Kidney epithelial cell (primary cell): ENCODE measurements around the gene MT1A. TPM values are rescaled to one million over a fixed set of nuclear protein-coding genes. Genes with fewer than 3 reads are reported as not detected.

Experiments
- DNase-seq: peaks from one replicate; pipeline ENCODE4 v3.0.0-alpha.2; 2010; ENCODE audit warnings: low read depth
- H3K27me3 ChIP-seq: 2 replicates; pipeline ENCODE4 v1.6.0; 2011; ENCODE audit warnings: low read length; ENCODE audit not compliant: control insufficient read depth, insufficient read depth
- H3K36me3 ChIP-seq: 2 replicates; pipeline ENCODE4 v1.5.1; 2011; ENCODE audit warnings: low read length; ENCODE audit not compliant: control insufficient read depth, insufficient read depth
- H3K4me3 ChIP-seq: 2 replicates; pipeline ENCODE4 v1.5.1; 2011; ENCODE audit warnings: low read depth, mild to moderate bottlenecking, control low read depth, low read length
- total RNA-seq: library from RNA; depleted of rRNA; stranded (reverse); fragments of >200 nt; gene quantifications from 2 replicates; pipeline ENCODE4 v1.2.3, GENCODE V29; 2015
- TF ChIP-seq, protein P1 (sequence below): IDR thresholded peaks from 2 replicates; pipeline ENCODE4 v1.5.1; 2011; ENCODE audit warnings: mild to moderate bottlenecking, moderate library complexity, low read length, control low read depth, inconsistent platforms; ENCODE audit not compliant: insufficient read depth, poor library complexity, severe bottlenecking

The MT1A gene
- total RNA-seq, 1 donor from 2014 or later = not detected

DNA sequence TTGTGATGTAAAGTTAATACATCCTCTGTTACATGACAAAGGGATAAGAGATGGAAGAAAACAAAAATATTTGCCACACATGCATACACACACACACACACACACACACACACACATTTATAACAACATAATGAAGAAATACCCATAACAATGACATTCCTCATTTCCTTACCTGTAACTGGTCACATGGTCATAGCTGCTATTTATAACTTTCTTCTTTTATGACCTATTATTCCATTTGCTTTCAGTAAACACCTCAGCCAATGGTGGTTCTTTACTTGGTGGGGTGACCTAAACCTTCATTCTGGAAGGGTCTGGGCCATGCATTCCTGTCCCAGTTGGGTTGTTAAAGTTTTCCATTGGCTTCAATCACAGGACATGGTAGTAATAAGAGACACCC is 24.8 kb upstream of the MT1A start:
- TF ChIP-seq, protein P1, sequence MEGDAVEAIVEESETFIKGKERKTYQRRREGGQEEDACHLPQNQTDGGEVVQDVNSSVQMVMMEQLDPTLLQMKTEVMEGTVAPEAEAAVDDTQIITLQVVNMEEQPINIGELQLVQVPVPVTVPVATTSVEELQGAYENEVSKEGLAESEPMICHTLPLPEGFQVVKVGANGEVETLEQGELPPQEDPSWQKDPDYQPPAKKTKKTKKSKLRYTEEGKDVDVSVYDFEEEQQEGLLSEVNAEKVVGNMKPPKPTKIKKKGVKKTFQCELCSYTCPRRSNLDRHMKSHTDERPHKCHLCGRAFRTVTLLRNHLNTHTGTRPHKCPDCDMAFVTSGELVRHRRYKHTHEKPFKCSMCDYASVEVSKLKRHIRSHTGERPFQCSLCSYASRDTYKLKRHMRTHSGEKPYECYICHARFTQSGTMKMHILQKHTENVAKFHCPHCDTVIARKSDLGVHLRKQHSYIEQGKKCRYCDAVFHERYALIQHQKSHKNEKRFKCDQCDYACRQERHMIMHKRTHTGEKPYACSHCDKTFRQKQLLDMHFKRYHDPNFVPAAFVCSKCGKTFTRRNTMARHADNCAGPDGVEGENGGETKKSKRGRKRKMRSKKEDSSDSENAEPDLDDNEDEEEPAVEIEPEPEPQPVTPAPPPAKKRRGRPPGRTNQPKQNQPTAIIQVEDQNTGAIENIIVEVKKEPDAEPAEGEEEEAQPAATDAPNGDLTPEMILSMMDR = no peak
- no peaks in the 10 kb centered on the region for H3K36me3 ChIP-seq
- no peak overlapping the region for H3K4me3 ChIP-seq
- no peaks in the 10 kb centered on the region for H3K27me3 ChIP-seq
- no peak for DNase-seq

GRCh38 chr16:56614549-56614991 is 23.9 kb upstream of the MT1A start:
- no peak overlapping the region for H3K4me3 ChIP-seq
- DNase-seq = peak; percentile 93
- H3K27me3 ChIP-seq = no peaks in the 10 kb centered on the region
- TF ChIP-seq, protein P1 = no peak
- H3K36me3 ChIP-seq = no peaks in the 10 kb centered on the region

GRCh38 chr16:56615353-56615752 is 23.1 kb upstream of the MT1A start:
- TF ChIP-seq, protein P1 = no peak
- Histone ChIP-seq H3K36me3 (no peaks in the 10 kb centered on the region), H3K4me3 (no peak overlapping the region), H3K27me3 (no peaks in the 10 kb centered on the region)
- DNase-seq = no peak

DNA sequence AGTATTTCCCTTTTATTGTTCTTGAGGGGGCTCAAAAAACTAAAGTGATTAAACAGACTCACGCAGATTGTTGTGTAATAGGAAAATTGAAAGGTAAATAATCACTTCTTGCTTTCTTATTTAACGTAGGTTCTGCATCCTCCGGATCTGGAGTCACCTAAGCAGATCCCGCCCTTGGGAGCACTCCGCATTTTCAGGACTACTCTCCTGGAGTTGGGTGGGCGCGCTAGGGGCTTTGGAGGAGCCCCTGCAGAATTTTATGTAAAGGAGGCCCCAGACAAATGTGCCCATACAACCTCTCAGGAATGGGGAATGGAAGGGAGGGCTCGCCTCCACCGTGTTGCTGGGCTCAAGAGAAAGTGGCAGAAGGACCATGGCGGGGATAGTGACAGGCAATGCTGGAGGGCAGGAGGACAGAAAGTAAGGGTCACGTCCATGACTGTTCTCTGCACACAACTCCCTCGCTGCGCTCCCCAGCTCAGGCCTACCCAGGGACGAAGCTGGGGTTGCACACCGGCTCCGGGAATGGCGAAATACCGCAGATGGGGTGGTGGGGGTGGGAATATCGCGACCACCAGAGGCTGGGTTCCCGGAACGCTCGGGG is 21.8 kb upstream of the MT1A start:
- Histone ChIP-seq H3K36me3 (no peaks in the 10 kb centered on the region), H3K4me3 (peak overlapping the region; percentile 35), H3K27me3 (no peaks in the 10 kb centered on the region)
- no peak for DNase-seq
- TF ChIP-seq, protein P1 = no peak

DNA sequence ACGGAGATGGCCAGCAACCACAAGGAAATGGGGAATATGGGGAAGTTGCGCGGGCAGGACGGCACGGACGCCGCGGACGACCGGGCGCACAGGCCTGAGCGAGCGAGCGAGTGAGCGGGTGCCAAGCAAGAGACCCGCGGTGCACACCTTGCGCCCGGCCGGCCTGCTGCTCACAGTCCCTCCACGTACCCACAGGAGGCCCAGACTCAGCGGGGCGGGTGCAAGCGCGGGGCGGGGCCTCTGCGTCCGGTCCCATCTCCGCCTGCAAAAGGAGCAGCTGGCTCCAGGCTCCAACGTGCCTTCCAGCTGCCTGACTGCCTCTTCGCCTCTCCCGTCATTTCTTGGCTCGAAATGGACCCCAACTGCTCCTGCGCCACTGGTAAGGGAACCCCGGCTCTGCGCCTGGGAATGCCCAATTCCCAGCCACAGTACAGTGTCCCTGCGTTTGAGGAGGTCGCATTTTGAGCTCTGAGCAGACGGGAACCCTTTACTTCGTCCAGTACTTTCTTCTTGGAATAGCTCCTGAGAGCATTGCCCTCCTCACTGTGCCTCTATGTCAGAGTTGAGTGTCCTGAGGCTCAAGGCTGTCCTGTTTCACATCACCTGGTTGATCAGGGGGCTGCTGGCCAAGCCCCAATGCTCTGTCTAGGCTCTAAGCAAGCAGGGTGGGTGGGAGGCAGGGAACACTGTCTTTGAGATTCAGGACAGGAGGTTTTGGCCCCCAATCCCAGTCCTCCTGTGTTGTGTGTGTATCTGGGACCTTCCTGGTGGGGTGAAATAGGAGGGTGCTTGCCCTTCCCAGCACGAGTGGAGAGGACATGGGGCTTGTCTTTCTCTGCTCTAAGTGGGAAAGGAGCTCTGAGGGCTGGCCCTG is 21.0 kb upstream of the MT1A start:
- H3K36me3 ChIP-seq = no peaks in the 10 kb centered on the region
- no peaks in the 10 kb centered on the region for H3K27me3 ChIP-seq
- no peak for DNase-seq
- peak overlapping the region; percentile 35 for H3K4me3 ChIP-seq
- TF ChIP-seq, protein P1 = no peak

GRCh38 chr16:56618138-56618537 is 20.3 kb upstream of the MT1A start:
- peak overlapping the region; percentile 35 for H3K4me3 ChIP-seq
- TF ChIP-seq, protein P1 = no peak
- no peaks in the 10 kb centered on the region for H3K27me3 ChIP-seq
- H3K36me3 ChIP-seq = no peaks in the 10 kb centered on the region
- DNase-seq = no peak
